Kidney tubule cell (primary cell): ENCODE data around the gene CRTC3.

Source experiments
- DNase-seq: peaks from one replicate; pipeline ENCODE4 v3.0.0-alpha.2; 2018; ENCODE audit warnings: low spot score

CRTC3 gene

GRCh38 chr15:90520365-90520764 is 9.4 kb upstream of the CRTC3 start:
- DNase-seq: no peak

DNA sequence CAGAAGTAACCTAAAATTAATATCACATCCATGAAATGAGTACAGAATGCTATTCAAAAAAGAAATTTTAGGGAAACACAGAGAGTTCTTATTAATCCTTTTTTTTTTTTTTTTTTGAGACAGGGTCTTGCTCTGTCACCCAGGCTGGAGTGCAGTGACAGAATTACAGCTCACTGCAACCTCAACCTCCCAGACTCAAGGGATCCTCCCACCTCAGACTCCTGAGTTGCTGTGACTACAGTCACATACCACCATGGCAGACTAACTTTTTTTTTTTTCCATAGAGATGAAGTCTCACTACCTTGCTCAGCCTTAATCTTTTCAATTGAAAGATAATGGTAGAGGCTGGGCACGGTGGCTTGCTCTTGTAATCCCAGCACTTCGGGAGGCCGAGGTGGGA is 6.3 kb upstream of the CRTC3 start:
- no peak for DNase-seq

- peak; percentile 21 for DNase-seq
These were observed 5.5 kb upstream of the CRTC3 start for GRCh38 chr15:90524018-90524803.

GRCh38 chr15:90529011-90529370 is 732 bp upstream of the CRTC3 start:
- no peak for DNase-seq

DNA sequence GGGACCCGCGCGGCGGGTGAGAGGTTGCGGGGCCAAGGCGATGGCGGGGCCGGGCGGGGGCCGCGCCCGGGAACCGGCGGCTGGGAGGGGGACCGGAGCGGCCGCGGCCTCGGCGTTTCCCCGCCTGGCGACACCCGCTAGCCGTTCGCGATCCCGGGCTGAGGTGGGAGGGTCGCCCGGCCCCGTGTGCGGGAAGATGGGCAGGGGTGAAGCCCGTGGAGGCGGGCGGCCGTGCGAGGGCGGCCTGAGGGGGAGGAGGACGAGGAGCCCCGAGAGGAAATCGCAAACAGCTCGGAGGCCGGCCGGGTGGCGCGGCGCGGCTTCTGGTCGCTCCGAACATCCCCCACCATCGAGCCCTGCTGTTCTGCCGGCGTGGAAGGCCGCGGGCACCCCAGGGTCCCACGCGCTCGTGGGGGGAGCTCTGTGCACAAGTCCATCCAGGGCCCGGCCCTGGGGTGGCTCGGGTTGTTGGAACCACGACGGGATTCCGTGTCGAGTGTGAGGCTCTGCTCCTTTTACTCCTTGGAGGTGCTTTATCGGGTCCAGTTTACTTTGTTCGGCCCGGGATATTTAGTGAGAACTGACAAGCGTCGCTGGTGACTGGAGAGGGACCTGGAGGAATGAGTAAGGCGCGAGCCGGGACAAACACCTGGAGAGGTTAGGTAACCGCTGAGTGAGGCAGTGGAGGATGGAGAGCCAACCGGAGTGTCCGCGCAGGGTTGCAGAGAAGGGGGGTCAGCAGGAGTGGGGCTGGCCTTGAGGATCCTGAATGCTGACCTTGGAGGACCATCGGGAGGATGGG is 728 bp downstream of the CRTC3 start:
- peak; percentile 73 for DNase-seq

- DNase-seq: no peak
These were observed 1.4 kb downstream of the CRTC3 start for GRCh38 chr15:90531147-90531546.

- DNase-seq: no peak
These were observed 5.5 kb downstream of the CRTC3 start for GRCh38 chr15:90535254-90535653.

- no peak for DNase-seq
These were observed 10.1 kb downstream of the CRTC3 start for GRCh38 chr15:90539789-90540188.

- DNase-seq: no peak
These were observed 11.0 kb downstream of the CRTC3 start for GRCh38 chr15:90540768-90541167.

DNA sequence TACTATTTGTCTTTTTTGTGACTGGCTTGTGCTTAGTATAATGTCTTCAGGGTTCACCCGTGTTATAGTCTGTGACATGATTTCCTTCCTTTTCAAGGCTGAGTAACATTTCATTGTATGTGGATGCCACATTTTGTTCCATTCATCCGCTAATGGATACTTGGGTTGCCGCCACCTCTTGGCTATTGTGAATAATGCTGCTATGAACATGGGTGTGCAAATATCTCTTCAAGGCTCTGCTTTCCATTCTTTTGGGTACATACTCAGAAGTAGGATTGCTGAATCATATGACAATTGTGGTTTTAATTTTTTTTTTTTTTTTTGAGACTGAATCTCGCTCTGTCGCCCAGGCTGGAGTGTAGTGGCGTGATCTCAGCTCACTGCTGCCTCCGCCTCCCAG is 15.4 kb downstream of the CRTC3 start:
- DNase-seq: no peak

- no peak for DNase-seq
These were observed 17.8 kb downstream of the CRTC3 start for GRCh38 chr15:90547540-90547939.

DNA sequence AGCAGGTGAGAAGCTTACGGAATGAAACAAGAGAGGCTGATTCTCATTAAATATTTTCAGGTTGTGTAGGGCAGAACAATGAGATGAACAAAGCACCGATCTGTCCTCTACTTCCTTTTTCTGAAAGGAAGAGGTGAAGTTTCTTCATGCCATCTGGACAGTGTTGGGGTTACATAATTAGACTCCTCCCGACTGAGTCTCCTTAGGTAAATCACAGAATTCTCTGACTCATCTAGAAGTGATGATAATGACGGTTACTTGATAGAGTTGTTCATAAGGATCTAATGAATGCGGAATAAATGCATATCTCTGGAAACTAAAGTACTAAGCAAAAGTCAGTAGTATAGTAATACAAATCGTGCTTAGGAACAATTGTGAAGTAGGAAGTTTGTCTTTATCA is 21.2 kb downstream of the CRTC3 start:
- no peak for DNase-seq

GRCh38 chr15:90552162-90552928 is 22.6 kb downstream of the CRTC3 start:
- DNase-seq: peak; percentile 87

DNA sequence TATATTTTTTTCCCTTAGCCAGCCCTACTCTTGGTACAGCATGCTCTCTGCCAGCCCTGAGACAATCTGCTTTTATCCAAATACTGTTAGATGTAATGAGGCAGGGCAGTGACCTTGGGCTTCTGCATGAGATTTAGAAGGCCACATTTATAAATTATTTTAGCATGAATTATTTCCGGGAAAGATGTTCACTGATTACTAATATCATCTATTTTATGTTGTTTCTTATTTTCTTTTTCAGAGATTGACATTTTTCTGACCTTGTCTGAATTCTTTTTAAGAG is 23.1 kb downstream of the CRTC3 start:
- DNase-seq: no peak

- DNase-seq: no peak
These were observed 23.6 kb downstream of the CRTC3 start for GRCh38 chr15:90553248-90553745.

DNA sequence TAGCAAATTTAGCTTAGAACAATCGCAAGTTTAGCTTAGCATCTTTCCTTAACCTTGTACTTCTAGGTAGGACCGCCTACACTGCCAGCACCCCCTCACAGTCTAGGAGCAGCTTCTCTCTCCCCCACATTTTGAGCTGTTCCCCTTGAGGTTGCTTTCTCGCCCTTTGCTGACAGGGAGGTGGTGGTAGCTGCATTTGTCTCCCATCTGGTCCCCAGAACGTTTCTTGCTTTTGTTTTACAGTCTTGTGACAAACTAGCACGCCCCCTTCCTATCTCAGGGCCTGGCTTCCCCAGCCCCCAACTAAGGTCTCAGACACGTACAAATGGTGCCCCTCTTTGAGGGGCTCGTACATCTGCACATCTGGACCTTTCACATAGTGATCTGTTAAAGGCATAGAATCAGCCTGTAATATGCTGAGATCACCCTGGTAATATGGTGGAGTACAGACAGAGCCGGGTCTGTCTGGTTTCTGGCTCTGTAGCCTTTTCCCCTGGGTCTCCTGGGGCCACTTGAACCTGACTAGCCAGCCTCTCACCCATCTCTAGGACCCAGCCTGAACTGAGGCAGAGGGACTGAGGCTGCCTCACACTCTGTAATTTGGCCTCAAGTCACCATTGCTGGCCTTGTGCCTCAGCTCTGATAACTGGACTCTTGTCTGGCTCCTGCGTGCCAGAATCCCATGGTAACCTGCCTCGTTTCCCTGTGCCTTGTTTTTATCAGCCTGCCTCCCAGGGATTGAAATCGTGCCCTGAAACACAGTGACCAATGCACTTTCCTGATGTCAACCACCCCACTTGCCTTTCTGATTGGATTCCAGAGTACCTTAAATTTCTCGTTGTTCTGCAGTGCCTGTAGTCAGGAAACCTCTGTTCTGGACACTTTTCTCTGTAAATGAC is 27.7 kb downstream of the CRTC3 start:
- peak; percentile 25 for DNase-seq

DNA sequence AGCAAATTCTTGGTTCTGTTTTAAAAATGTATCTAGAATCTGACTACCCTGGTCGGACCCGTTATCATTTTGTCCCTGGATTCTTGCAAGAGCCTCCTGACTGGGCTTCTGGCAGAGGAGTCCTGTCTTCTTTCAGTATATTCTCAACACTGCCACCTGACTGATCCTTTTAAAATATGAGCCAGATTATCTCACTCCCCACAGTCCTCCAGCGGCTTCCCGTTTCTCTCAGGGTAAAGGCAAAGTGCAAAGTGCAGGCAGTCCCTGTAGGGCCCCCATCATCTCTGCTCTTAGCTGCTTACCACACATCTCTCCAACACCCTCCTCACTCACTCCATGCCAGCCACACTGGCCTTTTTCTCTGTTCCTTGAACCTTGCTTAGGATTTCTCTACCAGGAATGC is 28.4 kb downstream of the CRTC3 start:
- DNase-seq: no peak

DNA sequence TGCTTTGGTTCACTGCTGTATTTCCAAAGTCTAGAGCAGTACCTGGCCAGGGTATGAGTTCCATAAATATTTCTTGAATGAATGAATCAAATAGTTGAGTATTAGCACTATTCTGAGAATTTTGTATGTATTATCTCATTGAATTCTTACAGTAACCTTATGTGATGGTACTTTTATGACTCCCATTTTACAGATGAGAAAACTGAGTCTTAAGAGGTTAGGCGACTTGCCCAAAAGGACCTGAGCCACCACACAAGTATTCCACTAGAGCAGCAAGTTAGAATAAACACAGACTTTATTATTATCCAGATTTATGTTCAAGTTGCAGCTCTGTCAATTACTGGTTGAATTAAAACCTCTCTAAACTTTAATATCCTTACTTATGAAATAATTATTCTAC is 29.4 kb downstream of the CRTC3 start:
- no peak for DNase-seq

DNA sequence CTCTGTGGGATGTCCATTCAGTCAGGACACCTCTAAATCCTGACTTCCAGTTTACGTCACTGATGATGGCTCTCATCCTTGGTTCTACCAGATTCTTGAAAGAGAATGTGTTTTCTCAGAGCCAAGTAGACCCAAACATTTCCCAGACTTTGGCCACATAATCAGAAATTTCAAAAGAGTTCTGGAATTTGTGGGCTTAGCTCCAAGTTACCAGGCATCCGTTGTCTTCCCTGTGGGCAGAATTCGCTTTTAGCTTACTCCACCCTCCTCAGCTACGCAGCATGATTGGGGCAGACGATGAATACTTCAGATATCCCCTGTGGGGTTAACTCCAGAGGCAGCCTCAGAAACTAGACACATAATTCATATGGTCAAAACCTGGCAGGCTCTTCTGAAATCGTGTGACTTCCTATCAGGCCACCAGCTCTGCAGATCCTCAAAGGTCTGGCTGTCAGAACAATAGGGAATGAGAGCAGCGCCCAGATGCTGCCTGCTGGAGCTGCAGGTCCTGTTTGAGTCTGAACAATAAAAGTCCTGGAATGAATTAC is 30.6 kb downstream of the CRTC3 start:
- peak; percentile 19 for DNase-seq

- DNase-seq: no peak
These were observed 31.9 kb downstream of the CRTC3 start for GRCh38 chr15:90561344-90562244.
